GM18499 (cell line): Measurements from ENCODE around the gene BLTP3A.
"Not testable (repeated sequence)": the region's sequence is repeated elsewhere in the genome, so short reads cannot be mapped to it uniquely, and the experiment has no call there.

ENCODE experiments used
- ATAC-seq: cut with Tn5 transposase; IDR thresholded peaks from one replicate; pipeline ENCODE4 v1.9.1; 2021; ENCODE audit warnings: moderate number of reproducible peaks; ENCODE audit not compliant: insufficient read depth, unreplicated experiment

The BLTP3A gene

DNA sequence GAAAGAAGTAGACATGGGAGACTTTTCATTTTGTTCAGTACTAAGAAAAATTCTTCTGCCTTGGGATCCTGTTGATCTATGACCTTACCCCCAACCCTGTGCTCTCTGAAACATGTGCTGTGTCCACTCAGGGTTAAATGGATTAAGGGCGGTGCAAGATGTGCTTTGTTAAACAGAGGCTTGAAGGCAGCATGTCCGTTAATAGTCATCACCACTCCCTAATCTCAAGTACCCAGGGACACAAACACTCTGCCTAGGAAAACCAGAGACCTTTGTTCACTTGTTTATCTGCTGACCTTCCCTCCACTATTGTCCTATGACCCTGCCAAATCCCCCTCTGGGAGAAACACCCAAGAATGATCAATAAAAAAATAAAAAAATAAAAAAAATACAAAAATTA lies 4.7 kb upstream of the BLTP3A start:
- ATAC-seq: not testable (repeated sequence)

DNA sequence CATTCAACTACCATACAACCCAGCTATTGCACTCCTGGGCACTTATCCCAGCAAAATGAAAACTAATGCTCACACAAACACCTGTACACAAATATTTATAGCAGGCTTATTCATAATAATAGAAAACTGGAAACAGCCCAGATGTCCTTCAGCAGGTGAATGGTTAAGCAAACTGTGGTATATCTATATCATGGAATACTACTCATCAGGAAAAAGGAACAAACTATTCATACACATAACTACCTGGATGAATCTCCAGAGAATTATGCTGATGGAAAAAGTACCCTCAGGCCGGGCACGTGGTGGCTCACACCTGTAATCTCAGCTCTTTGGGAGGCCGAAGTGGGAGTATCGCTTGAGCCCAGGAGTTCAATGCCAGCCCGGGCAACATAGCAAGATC lies 3.8 kb upstream of the BLTP3A start:
- ATAC-seq: no peak

DNA sequence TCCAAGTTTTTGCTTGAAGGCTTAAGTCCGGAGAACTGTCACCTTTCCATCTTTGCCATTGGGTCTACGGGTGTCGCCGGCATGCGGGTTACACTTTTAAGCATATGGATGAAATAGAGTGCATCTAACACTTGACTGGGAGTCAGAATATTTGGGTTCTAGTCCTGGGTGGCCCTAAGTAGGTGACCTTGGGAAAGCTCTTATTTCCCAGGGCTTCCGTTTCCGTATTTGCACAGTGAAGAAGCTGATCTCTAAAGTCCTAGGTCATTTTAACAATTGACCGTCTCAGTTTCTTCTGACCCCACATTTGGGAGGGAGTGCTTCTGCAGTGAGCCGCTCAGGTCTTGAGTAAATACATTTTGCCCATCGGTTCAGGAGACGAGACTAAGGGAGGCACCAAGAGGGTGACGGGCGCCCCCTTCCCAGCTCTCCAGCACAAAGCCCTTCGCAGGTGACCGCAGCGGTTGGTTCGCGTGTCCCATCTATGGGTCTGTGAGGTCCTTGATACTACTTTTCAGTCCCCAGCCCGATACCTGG lies 651 bp upstream of the BLTP3A start:
- no peak for ATAC-seq

DNA sequence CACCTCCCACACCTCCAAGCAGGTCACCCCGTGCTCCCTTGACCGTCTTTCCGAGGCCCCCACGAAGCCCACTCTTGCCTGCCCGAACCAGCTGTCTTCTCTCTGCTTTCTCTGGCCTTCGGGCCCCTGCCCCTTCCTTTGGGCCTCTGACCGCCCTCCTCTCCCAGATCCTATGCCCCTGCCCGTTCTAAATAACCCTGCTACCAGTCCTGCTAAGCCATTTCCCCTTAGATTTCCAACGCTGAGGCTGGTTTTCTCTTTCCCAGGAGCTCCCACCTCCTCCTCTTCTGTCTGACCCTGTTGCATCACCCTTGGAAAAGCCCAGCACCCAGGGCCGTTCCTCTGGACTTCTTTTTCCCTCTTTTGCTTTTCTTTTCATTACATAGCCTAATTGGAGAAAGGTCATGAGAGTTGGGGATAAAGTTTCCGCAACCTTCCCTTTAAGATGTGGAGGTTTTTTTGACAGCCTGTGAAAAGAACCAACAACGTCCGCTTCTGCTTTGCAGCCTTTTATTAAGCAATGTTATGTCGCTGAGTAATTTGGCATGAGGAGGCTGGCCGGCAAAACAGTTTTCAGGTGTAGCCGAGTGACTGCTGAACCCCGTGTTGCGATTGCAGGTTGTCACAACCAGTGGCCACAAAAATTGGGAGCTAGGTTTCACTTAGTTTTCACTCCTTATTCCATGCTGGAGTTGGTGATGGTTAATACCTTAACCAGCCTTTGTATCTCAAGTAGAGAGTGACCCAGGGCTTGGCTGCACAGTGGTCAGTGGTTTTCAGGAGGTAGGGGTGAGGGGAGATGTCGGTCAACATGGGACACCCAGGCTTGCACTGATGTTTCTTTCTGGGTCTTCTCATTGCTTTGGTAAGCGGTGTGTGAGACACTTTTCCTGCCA lies 970 bp downstream of the BLTP3A start:
- ATAC-seq: no peak

DNA sequence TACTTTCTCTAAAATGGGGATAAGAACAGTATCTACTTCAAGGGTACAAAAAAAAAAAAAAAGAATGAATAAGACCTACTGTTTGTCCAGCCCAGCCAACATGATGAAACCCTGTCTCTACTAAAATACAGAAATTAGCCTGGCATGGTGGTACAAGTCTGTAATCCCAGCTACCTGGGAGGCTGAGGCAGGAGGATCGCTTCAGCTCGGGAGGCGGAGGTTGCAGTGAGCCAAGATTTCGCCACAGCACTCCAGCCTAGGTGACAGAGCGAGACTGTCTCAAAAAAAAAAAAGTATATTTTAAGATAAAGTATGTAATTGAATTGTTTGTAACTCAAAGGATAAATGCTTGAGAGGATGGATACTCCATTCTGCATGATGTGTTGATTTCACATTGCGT lies 2.0 kb downstream of the BLTP3A start:
- no peak for ATAC-seq

DNA sequence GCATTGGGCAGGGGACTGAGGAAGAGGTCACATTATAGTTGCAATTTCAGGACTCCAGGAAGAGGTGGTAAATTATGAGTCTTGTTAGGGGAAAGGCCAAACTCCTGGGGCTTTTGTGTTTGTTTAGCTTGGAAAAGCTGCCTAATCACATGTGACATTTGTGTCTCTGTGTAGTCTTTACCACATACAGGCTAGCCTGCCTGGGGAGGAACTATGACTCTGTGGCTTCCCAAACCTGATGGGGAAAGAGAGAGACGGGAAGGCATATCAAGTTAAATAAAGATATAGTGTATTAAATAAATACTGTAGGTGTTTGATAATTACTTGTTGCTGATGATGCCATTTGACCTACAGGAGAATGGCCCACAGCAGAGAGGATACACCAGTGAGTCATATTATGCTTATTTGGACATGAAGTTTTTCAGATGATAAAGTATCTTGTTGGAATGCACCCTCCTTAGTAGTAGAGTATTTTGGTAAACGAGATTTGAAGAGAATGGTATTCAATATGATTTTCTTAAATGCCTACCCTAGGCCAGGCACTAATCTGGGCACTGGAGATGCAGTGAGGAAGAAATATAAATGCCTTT lies 4.0 kb downstream of the BLTP3A start:
- no peak for ATAC-seq

DNA sequence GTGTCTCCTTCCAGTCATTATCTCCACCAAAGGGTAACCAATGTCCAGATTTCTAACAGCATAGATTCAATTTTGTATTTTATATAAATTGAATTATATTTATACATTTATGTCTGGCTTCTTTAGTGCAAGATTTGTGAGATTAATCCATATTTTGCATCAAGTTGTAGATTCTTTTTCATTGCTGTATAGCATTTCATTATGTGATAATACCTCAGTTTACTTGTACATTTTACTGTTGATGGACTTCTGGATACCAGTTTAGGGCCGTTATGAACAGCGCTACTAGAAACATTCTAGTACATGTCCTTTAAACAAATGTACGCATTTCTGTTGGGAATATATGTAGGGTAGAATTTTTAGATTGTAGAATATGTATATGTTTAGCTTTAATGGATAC lies 6.2 kb downstream of the BLTP3A start:
- no peak for ATAC-seq

DNA sequence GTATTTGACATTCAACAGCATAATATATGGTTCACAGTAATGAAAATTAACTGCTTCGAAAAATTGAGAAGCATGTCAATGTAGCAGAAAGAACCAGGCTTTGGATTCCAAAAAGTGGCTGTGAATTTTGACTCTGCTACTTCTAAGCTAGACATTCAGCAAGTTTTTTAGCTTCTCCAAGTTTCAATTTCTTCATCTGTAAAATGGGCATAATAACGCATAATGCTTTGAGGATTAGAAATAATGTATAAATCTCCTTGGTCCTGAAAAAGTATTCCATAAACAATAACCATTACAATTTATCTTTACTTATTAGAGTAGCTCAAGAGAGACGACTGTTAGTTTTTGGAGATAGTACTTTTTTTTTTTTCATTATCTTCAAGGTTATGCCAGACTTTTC lies 7.7 kb downstream of the BLTP3A start:
- ATAC-seq: no peak

DNA sequence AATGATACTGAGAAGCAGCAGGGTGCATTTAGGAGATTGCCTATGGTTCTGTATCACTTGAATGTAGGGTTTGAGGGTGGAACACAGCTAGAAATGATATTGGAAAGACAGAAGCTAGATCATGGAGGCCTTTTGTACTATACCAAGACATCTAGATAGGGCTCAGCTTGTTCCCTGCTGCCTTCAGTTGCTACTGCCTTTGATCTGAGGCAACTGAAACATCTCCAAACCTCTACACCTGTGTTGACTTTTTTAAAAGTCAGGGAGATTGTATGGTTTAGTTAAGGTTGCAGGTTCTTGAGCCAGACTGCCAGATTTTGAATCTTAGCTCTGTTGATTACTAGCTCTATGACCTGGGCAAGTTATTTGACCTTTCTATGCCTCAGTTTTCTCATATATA lies 12.7 kb downstream of the BLTP3A start:
- no peak for ATAC-seq

DNA sequence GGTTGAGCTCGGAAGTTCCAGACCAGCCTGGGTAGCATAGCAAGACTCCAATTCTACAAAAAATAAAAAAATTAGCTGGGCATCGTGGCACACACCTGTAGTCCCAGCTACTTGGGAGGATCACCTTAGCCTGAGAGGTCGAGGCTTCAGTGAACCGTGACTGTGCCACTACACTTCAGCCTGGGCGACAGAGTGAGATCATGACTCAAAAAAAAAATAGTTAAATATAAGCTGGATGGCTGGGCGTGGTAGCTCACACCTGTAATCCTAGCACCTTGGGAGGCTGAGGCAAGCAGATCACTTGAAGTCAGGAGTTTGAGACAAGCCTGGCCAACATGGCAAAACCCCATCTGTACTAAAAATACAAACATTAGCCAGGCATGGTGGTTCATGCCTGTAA lies 13.2 kb downstream of the BLTP3A start:
- not testable (repeated sequence) for ATAC-seq

DNA sequence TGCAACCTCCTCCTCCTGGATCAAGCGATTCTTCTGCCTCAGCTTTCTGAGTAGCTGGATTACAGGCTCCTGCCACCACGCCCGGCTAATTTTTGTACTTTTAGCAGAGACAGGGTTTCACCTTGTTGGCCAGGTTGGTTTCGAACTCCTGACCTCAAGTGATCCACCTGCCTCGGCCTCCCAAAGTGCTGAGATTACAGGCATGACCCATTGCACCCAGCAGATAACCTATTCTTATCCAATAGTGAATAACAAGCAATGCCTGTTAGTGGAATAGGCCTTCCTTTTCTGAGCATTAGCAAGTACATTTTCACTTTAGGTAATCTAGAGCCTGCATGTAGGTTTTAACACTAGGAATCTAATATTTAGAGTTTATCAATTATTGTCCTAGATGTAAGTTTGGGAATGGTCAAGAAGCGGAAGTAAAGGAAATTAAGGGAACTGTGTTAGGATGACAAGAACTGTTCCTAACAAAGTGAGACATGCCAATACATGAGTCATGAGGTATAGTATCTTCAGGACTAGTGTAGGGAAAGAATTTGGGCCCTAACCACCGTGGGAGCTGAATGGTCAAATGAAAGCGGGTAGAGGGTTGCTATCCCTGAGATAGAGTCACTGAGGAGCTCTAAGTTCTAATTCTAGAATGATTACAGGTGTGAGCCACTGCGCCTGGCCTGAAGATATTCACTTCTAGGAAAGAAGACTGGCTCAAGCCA lies 15.0 kb downstream of the BLTP3A start:
- no peak for ATAC-seq

DNA sequence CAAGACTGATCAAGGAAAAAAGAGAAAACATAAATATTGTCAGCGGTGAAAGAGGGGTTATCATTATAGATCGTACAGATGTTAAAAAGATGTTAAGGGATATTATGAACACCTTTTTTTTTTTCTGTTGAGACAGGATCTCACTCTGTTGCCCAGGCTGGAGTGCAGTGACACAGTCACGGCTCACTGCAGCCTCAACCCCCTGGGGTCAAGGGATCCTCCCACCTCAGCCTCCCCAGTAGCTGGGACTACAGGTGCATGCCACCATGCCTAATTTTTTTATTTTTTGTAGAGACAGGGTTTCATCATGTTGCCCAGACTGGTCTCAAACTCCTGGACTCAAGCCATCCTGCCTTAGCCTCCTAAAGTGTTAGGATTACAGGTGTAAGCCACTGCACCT lies 16.6 kb downstream of the BLTP3A start:
- ATAC-seq: not testable (repeated sequence)

DNA sequence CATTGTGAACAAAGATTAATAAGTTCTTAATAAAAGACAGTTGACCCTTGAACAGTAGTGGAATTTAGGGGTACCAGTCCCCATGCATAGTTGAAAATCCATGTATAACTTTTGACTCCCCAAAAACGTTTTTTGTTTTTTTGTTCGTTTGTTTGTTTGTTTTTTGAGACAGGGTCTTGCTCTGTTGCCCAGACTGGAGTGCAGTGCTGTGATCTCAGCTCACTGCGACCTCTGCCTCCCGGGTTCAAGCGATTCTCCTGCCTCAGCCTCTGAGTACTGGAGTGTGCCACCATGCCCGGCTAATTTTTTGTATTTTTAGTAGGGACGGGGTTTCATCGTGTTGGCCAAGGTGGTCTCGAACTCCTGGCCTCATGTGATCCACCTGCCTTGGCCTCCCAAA lies 17.5 kb downstream of the BLTP3A start:
- not testable (repeated sequence) for ATAC-seq

DNA sequence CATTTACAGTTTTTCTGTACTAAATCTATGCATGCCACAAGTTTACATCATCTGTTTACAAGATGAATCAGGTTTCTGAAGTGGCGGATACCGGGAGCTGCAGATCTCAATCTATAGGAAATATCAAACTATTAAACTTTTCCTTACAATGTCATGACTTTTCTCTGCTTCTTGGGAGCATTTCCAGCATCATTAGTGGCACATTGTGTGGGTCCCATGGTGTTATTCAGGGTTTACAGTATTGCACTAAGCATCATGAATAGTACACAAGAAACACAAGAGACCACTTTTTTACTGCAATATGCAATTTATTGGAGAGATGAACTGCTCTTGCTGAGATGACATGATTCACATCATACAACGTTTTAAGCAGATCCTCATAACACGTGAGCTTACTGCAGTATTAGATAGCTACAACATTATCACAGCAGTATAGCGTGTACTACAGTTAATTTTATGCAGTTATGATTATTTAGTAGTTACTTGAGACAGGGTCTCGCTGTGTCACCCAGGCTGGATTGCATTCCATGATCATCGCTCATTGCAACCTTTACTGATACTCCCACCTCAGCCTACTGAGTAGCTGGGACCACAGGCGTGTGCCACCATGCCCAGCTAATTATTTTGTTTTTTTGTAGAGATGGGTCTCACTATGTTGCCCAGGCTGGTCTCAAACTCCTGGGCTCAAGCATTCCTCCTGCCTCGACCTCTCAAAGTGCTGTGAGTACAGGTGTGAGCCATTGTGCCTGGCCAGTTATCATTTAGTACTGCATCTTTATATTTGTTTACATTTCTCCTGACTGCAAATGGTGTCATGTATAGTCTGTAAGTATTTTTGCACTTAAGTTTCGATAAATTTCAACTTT lies 18.4 kb downstream of the BLTP3A start:
- ATAC-seq: no peak

DNA sequence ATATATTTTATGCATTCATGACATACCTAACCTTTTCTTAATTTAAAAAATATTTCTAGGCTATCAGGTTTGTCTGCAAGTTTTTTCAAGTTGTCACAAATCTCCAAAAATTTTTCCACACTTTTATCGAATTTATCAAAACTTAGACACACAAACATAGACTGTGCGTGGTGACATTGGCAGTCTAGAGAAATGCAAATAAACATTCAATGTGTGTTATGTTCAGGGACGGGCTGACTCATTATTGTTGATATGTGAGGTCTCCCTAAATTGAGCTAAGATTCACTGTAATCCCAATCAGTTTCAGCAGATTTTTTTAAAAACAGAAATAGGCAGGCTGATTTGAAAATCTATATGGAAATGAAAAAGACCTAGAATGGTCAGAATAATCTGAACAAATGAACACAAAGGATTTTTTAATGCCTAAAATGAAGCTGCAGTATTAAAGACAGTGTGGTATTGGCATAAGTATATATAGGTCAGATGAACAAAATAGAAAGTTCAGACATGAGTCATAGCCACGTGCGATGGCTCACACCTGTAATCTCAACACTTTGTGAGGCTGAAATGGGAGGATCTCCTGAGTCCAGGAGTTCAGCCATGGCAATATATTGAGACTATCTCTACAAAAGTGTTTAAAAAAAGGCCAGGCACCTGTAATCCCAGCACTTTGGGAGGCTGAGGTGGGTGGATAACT lies 19.2 kb downstream of the BLTP3A start:
- ATAC-seq: peak; percentile 85

DNA sequence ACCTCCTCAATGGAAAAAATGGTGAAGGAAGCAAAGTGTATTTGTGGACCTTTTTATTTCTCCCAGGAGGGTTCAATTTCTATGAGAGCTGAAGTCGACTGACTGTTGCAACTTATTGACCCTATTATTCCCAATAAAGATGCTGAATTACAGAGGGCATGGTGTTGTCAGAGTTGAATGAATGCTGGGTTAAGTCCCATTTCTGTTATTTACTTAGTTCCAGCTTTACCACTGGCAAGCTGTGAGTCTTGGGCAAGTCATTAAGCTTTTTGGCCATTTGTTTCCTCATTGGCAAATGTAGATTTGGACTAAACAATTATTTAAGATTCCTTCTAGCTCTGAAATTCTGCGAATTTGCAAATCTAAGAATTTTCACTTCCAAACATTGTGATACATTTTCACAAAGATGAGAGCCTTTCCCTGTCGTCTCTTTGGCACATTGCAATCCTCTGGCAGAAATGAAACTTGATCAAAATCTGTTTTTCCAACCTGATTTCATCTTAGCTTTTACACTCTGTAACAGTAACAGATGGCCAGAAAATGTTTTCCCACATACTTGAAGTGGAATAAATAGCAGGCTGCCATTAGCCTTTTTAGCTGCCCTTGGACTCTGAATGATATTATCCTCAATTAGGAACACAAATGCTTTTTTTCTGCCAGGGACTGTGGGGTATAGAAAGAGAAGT lies 21.3 kb downstream of the BLTP3A start:
- ATAC-seq: no peak

DNA sequence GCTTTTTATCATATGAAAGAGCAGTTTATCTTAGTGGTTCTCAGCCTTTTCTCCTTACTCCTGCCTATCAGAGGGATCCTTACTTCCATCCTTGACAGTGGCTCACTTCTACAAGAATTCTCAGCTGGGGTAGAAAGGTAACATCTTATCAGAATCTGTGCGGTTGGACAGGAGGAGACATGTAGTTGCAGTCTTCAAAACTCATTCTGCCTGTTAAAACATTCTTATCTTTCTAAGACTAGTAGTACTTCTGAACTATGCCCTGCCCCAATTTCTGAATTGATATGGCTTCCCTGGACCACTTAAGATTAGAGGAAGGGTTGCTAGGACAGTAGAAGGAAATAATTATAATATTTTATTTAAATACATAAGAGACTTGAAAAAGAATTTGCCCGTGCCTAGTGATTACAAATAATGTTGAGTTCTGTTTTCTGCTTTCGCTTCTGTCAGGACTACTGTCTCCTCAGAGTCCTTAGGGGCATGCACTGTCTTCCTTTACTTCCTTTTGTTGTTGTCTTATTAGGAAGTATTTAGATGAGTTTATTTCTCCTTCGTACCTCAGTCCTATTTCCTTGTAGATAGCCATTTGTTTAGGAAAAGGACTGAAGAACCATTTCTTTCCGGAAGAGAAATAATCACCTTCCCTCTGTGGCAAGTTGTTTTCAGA lies 24.9 kb downstream of the BLTP3A start:
- no peak for ATAC-seq

DNA sequence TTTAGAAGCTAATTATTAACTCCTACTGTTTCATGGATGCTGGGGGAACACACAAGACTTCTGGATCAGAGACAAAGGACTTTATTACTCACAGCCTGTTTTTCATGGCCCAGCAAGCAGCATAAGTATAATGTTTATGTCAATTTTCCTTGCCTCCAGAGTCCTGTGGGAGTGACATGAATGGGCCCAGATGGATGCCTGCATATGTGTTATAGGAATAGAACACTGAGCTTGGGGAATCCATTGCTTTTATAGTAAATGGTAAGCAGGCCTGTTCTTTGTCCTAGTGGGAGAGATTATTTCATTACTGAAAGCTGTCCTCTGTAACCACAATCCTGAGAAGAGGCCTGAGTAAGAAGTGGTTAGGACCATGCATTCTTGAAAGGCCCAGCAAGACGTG lies 25.6 kb downstream of the BLTP3A start:
- no peak for ATAC-seq
